AG09319 (cell line): ENCODE data around the gene UBE2R2.

Source experiments
- DNase-seq: peaks from one replicate; pipeline ENCODE4 v3.0.0-alpha.2; 2010; ENCODE audit warnings: low read depth; ENCODE audit errors: extremely low read depth
- TF ChIP-seq, protein P1 (sequence below): IDR thresholded peaks from 2 replicates; pipeline ENCODE4 v1.5.1; 2011; ENCODE audit warnings: low read depth, mild to moderate bottlenecking, inconsistent platforms, low read length, moderate library complexity

UBE2R2 gene

DNA sequence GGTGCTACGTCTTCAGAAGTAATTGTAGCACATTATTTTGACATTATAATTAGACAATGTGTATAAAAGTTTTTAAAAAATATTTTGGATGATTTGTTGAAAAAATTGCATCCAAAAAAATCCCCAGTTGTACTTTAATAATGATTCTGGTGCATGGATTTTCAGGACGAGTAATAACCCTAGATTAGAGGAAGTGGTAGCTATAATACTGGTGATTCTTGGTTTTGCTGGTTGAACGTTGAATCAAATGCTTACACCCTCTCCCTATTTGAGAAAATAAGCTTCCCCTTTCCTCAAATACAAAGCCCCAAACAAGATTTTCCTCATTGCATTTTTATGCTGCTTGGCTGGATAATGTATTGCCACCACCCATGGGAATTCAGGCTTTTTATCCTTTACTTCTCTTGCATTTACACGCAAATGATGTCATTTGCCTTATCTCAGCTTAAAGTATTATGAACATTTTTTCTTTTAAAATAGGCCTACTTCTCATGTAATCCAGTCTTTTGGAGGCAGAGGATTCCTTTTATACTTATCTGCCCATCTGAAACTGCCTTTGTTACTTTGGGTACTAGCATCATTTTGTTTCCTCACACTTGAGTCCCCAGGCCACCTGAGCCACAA is 86.3 kb downstream of the UBE2R2 start:
- no peak for DNase-seq
- TF ChIP-seq, protein P1, sequence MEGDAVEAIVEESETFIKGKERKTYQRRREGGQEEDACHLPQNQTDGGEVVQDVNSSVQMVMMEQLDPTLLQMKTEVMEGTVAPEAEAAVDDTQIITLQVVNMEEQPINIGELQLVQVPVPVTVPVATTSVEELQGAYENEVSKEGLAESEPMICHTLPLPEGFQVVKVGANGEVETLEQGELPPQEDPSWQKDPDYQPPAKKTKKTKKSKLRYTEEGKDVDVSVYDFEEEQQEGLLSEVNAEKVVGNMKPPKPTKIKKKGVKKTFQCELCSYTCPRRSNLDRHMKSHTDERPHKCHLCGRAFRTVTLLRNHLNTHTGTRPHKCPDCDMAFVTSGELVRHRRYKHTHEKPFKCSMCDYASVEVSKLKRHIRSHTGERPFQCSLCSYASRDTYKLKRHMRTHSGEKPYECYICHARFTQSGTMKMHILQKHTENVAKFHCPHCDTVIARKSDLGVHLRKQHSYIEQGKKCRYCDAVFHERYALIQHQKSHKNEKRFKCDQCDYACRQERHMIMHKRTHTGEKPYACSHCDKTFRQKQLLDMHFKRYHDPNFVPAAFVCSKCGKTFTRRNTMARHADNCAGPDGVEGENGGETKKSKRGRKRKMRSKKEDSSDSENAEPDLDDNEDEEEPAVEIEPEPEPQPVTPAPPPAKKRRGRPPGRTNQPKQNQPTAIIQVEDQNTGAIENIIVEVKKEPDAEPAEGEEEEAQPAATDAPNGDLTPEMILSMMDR = no peak

DNA sequence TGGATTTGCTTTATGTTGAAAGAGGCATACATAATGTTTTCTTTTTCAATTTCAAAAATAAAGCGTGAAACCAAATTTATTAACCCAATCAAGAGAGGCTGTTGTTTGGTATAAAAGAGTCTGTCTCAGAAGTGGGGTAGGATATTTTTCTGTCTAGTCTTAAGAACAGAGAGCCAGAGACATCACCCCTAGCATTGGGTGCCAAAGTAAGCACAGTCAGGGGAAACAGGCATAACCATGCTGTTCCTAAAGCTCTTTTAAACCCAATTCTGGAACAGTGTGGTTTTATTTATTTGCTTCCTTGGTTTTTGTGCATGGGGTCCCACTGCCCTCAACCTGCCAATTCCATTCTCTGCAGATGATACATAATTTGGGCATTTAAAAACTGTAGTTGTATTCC is 88.2 kb downstream of the UBE2R2 start:
- TF ChIP-seq, protein P1 = no peak
- no peak for DNase-seq

DNA sequence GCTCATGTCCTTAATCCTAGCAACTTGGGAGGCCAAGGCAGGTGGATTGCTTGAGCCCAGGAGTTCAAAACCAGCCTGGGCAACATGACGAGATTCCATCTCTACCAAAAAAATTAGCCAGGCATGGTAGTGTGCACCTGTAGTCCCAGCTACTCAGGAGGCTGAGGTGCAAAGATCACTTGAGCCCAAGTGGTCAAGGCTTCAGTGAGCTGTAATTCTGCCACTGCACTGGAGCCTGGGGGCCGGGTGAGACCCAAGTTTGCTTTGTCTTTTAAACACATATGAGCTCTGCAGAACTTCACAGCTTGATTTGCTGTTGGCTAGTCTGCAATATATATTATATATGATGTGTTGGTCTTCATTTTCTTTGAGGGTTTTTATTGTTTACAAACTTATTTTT is 89.8 kb downstream of the UBE2R2 start:
- TF ChIP-seq, protein P1 = no peak

DNA sequence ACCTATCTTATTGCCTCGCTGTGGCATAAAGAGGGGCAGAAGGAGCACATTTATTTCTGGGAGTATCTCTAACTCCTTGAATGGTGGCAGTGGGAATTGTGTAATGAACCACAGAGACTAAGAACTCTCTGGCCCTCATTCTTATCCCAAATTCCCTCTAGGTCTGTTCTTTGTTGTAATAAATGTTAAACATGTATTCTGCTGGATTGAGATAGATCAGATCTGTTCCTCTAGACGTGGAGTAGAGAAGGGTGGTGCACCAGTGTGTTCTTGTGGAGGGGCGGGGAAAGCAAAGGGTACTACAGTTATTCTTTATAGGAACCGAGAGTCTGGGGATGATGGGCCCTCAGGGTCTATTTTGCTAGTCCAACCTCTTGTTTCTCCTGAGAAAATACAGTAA is 90.4 kb downstream of the UBE2R2 start:
- TF ChIP-seq, protein P1 = no peak
- no peak for DNase-seq

More for the DNA sequence above, 89.8 kb downstream of the UBE2R2 start:
- no peak for DNase-seq

DNA sequence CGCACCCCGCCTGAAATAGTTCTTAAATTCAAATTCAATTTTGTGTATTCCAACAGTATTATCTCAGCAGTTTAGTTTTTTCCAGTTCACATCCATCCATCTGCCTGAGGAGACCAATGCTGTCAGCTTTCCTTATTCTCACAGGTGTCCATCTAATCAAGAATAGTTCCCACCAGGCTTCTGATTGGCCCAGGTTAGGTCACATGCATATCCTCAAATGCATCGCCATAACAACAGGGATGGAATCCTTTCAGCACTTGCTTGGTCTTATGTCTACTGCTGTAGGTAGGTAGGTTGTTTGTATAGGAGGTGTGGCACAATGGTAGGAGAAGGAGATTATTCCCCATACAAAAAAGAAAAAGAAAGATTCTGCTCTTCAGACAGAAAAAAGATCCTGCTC is 91.2 kb downstream of the UBE2R2 start:
- TF ChIP-seq, protein P1 = no peak
- DNase-seq = no peak

DNA sequence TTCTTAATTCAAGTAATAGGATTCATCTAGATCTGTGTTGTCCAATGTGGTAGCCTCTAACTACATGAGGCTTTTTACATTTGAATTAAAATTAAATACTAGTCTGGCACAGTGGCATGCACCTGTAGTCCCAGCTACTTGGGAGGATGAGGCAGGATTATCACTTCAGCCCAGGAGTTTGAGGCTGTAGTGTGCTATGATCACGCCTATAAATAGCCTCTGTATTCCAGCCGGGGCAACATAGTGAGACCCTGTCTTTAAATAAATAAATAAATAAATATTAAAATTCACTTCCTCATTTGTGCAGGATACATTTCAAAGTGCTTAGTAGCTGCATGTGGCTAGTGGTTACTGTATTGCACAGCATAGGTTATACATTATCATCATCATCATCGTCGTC is 91.8 kb downstream of the UBE2R2 start:
- TF ChIP-seq, protein P1 = no peak
- DNase-seq = no peak

DNA sequence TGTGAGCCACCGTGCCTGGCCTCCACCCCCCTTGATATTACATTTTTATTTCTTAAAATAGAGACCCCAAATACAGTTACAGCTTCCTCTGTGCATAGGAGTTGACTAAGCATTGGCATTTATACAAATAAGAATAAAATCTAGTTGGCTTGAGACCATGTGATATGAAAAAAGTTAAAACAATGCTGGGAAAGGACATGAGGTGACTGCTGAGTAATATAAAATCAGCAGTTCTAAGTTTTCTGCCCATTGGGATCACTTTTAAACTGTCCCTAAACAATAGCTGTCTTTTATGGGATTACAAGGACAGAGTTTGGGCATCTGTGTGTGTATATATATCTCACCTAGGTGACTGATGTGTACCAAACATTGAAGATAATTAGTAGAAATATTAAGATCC is 96.6 kb downstream of the UBE2R2 start:
- TF ChIP-seq, protein P1 = no peak
- DNase-seq = no peak
